IPS DF 6.9 (cell line): Measurements from ENCODE around the gene USP17L11.
"Not testable (repeated sequence)": the region's sequence is repeated elsewhere in the genome, so short reads cannot be mapped to it uniquely, and the experiment has no call there.

Source experiments
- DNase-seq: peaks from one replicate; pipeline ENCODE4 v3.0.0-alpha.2; 2013; ENCODE audit warnings: low read depth, low spot score
- H3K27ac ChIP-seq: one replicate; pipeline ENCODE4 v1.5.1; 2013; ENCODE audit warnings: low read length, control low read depth
- H3K27me3 ChIP-seq: 2 replicates; pipeline ENCODE4 v1.6.1; 2013; ENCODE audit warnings: mild to moderate bottlenecking, low read length; ENCODE audit not compliant: control insufficient read depth, insufficient read depth
- H3K36me3 ChIP-seq: 2 replicates; pipeline ENCODE4 v1.6.1; 2013; ENCODE audit warnings: low read length; ENCODE audit not compliant: control insufficient read depth, insufficient read depth
- H3K4me1 ChIP-seq: 2 replicates; pipeline ENCODE4 v1.6.1; 2013; ENCODE audit warnings: low read length; ENCODE audit not compliant: control insufficient read depth, insufficient read depth
- H3K4me3 ChIP-seq: 2 replicates; pipeline ENCODE4 v1.5.1; 2013; ENCODE audit warnings: mild to moderate bottlenecking, low read length
- H3K9me3 ChIP-seq: 2 replicates; pipeline ENCODE4 v1.6.1; 2013; ENCODE audit warnings: low read length, inconsistent platforms; ENCODE audit not compliant: control insufficient read depth, insufficient read depth
- WGBS: extraction: QIAGEN DNeasy Blood & Tissue Kit; methylation state at CpG from one replicate; pipeline ENCODE4 v1.1.7; 2013; ENCODE audit warnings: mixed read lengths, missing lambda C conversion rate; ENCODE audit not compliant: insufficient read length, insufficient coverage; 5-methylcytosine and 5-hydroxymethylcytosine counted together

USP17L11 gene

GRCh38 chr4:9215105-9215504 is at the start of gene USP17L11:
Gene USP17L11 (plus strand): TSS chr4:9215405. CDS start chr4:9215405, 0 bp downstream.
- H3K4me1 ChIP-seq, H3K27ac ChIP-seq, H3K9me3 ChIP-seq, H3K27me3 ChIP-seq, DNase-seq, H3K4me3 ChIP-seq, H3K36me3 ChIP-seq: not testable (repeated sequence)
- no CpG with 5 or more reads among the region's 14 CpGs for WGBS

GRCh38 chr4:9165990-9166389 is 49.2 kb upstream of the USP17L11 start:
- H3K27me3 ChIP-seq, DNase-seq, H3K36me3 ChIP-seq, H3K4me3 ChIP-seq, H3K9me3 ChIP-seq, H3K4me1 ChIP-seq, H3K27ac ChIP-seq: not testable (repeated sequence)
- WGBS, result no CpG with 5 or more reads among the region's 8 CpGs

GRCh38 chr4:9169791-9170459 is 45.3 kb upstream of the USP17L11 start, which contains the start of gene FAM90A26:
Gene FAM90A26 (plus strand): TSS chr4:9170409. CDS start chr4:9173173, 2,764 bp downstream.
- DNase-seq, H3K36me3 ChIP-seq, H3K27me3 ChIP-seq, H3K9me3 ChIP-seq, H3K4me3 ChIP-seq, H3K4me1 ChIP-seq, H3K27ac ChIP-seq: not testable (repeated sequence)
- WGBS, result no CpG with 5 or more reads among the region's 11 CpGs

GRCh38 chr4:9210357-9210756 is 4.8 kb upstream of the USP17L11 start, which contains the start of gene USP17L10:
Gene USP17L10 (plus strand): TSS chr4:9210657. CDS start chr4:9210657, 0 bp downstream.
- no CpG with 5 or more reads among the region's 13 CpGs for WGBS
- H3K4me3 ChIP-seq, result not testable (repeated sequence)

GRCh38 chr4:9214701-9215100 is 504 bp upstream of the USP17L11 start:
- not testable (repeated sequence) for H3K36me3 ChIP-seq, H3K27me3 ChIP-seq, DNase-seq, H3K4me3 ChIP-seq, H3K9me3 ChIP-seq, H3K27ac ChIP-seq, H3K4me1 ChIP-seq
- WGBS, result no CpG with 5 or more reads among the region's 14 CpGs

More at GRCh38 chr4:9210357-9210756, 4.8 kb upstream of the USP17L11 start, which contains the start of gene USP17L10:
- not testable (repeated sequence) for H3K9me3 ChIP-seq, H3K27me3 ChIP-seq, H3K27ac ChIP-seq, DNase-seq, H3K4me1 ChIP-seq, H3K36me3 ChIP-seq

- not testable (repeated sequence) for H3K36me3 ChIP-seq, H3K27me3 ChIP-seq, DNase-seq, H3K4me3 ChIP-seq, H3K9me3 ChIP-seq, H3K4me1 ChIP-seq, H3K27ac ChIP-seq
- no CpG with 5 or more reads among the region's 13 CpGs for WGBS
Observed at GRCh38 chr4:9219852-9220251, 4.6 kb downstream of the USP17L11 start, which contains the start of gene USP17L12. Gene USP17L12 (plus strand): TSS chr4:9220152. CDS start chr4:9220152, 0 bp downstream.

- not testable (repeated sequence) for H3K27me3 ChIP-seq, H3K36me3 ChIP-seq, H3K4me1 ChIP-seq, H3K4me3 ChIP-seq, H3K27ac ChIP-seq, H3K9me3 ChIP-seq, DNase-seq
- no CpG with 5 or more reads among the region's 14 CpGs for WGBS
Observed at GRCh38 chr4:9224596-9224995, 9.4 kb downstream of the USP17L11 start, which contains the start of gene USP17L13. Gene USP17L13 (plus strand): TSS chr4:9224896. CDS start chr4:9224896, 0 bp downstream.

GRCh38 chr4:9230249-9230648 is 15.0 kb downstream of the USP17L11 start:
- WGBS, result no CpG with 5 or more reads among the region's 8 CpGs
- H3K27me3 ChIP-seq, H3K4me3 ChIP-seq, H3K36me3 ChIP-seq, H3K4me1 ChIP-seq, H3K27ac ChIP-seq, DNase-seq, H3K9me3 ChIP-seq: not testable (repeated sequence)

GRCh38 chr4:9234085-9234484 is 18.9 kb downstream of the USP17L11 start, which contains the start of gene USP17L15:
Gene USP17L15 (plus strand): TSS chr4:9234385. CDS start chr4:9234385, 0 bp downstream.
- not testable (repeated sequence) for H3K4me3 ChIP-seq, H3K9me3 ChIP-seq, DNase-seq, H3K4me1 ChIP-seq, H3K27me3 ChIP-seq, H3K36me3 ChIP-seq, H3K27ac ChIP-seq
- WGBS, result no CpG with 5 or more reads among the region's 15 CpGs

- not testable (repeated sequence) for H3K9me3 ChIP-seq, H3K4me1 ChIP-seq, H3K27me3 ChIP-seq, H3K27ac ChIP-seq, H3K36me3 ChIP-seq, H3K4me3 ChIP-seq, DNase-seq
- WGBS, result 100% methylated on average over 3 of the region's 12 CpGs
Observed at GRCh38 chr4:9238461-9238860, 23.3 kb downstream of the USP17L11 start.

- not testable (repeated sequence) for H3K9me3 ChIP-seq, H3K4me1 ChIP-seq, DNase-seq, H3K36me3 ChIP-seq, H3K27ac ChIP-seq, H3K4me3 ChIP-seq, H3K27me3 ChIP-seq
- no CpG with 5 or more reads among the region's 14 CpGs for whole genome bisulfite sequencing
Observed at GRCh38 chr4:9243579-9243978, 28.4 kb downstream of the USP17L11 start, which contains the start of gene USP17L17. Gene USP17L17 (plus strand): TSS chr4:9243879. CDS start chr4:9243879, 0 bp downstream.
